DND-41 (cell line): ENCODE results near the gene CDT1.
A peak's percentile ranks its signal among the peaks of the same experiment; 100 is the strongest.

Experiments
- ATAC-seq: fragments of 200-7000 bp; cut with Tn5 transposase; 3 replicates; pipeline ENCODE4 v1.9.1; 2021; ENCODE audit warnings: low read depth; ENCODE audit not compliant: insufficient read depth
- DNase-seq: peaks from one replicate; pipeline ENCODE4 v3.0.0-alpha.2; 2020
- H2AFZ ChIP-seq: 2 replicates; pipeline ENCODE4 v1.6.0; 2012; ENCODE audit warnings: low read depth, low read length
- H3K27ac ChIP-seq: 2 replicates; pipeline ENCODE4 v1.5.1; 2012; ENCODE audit warnings: low read length, inconsistent platforms
- H3K27me3 ChIP-seq: fragments of 200-600 bp; sonication (generic); 2 replicates; pipeline ENCODE4 v1.6.0; 2012; ENCODE audit warnings: low read length, mild to moderate bottlenecking, inconsistent platforms; ENCODE audit not compliant: insufficient read depth, poor library complexity
- H3K36me3 ChIP-seq: 2 replicates; pipeline ENCODE4 v1.5.1; 2012; ENCODE audit warnings: low read length, inconsistent platforms; ENCODE audit not compliant: insufficient read depth
- H3K4me1 ChIP-seq: 2 replicates; pipeline ENCODE4 v1.5.1; 2012; ENCODE audit warnings: mild to moderate bottlenecking, low read length; ENCODE audit not compliant: insufficient read depth
- H3K4me2 ChIP-seq: 2 replicates; pipeline ENCODE4 v1.6.0; 2012; ENCODE audit warnings: mild to moderate bottlenecking, moderate library complexity, low read length, inconsistent platforms; ENCODE audit not compliant: insufficient read depth
- H3K4me3 ChIP-seq, 2 experiments: fragments of 200-600 bp in 1 of 2; shearing (Covaris generic) in 1 of 2; 2 replicates each; pipeline ENCODE4 v1.5.1; 2012 to 2016; ENCODE audit warnings: inconsistent platforms in 2 of 2, low read length in 2 of 2, mild to moderate bottlenecking in 2 of 2, low read depth in 1 of 2, moderate library complexity in 1 of 2
- H3K79me2 ChIP-seq: 2 replicates; pipeline ENCODE4 v1.6.0; 2012; ENCODE audit warnings: low read length, inconsistent platforms; ENCODE audit not compliant: insufficient read depth
- H3K9ac ChIP-seq: 2 replicates; pipeline ENCODE4 v1.6.0; 2012; ENCODE audit warnings: low read depth, mild to moderate bottlenecking, inconsistent platforms, low read length, moderate library complexity
- H3K9me3 ChIP-seq: 2 replicates; pipeline ENCODE4 v1.5.1; 2012; ENCODE audit warnings: low read length, moderate library complexity, mild to moderate bottlenecking, inconsistent platforms; ENCODE audit not compliant: insufficient read depth, severe bottlenecking
- H4K20me1 ChIP-seq: 2 replicates; pipeline ENCODE4 v1.6.0; 2012; ENCODE audit warnings: low read length; ENCODE audit not compliant: insufficient read depth
- EZH2 ChIP-seq: IDR thresholded peaks from 3 replicates; pipeline ENCODE4 v1.6.1; 2012; ENCODE audit warnings: borderline replicate concordance, low read depth, mild to moderate bottlenecking, moderate library complexity, low read length, inconsistent platforms; ENCODE audit not compliant: severe bottlenecking
- TF ChIP-seq, protein P1 (sequence below): IDR thresholded peaks from 2 replicates; pipeline ENCODE4 v1.5.1; 2012; ENCODE audit warnings: borderline replicate concordance, low read length, moderate library complexity, mild to moderate bottlenecking; ENCODE audit not compliant: poor library complexity, severe bottlenecking; ENCODE audit errors: extremely low read depth

The CDT1 gene

DNA sequence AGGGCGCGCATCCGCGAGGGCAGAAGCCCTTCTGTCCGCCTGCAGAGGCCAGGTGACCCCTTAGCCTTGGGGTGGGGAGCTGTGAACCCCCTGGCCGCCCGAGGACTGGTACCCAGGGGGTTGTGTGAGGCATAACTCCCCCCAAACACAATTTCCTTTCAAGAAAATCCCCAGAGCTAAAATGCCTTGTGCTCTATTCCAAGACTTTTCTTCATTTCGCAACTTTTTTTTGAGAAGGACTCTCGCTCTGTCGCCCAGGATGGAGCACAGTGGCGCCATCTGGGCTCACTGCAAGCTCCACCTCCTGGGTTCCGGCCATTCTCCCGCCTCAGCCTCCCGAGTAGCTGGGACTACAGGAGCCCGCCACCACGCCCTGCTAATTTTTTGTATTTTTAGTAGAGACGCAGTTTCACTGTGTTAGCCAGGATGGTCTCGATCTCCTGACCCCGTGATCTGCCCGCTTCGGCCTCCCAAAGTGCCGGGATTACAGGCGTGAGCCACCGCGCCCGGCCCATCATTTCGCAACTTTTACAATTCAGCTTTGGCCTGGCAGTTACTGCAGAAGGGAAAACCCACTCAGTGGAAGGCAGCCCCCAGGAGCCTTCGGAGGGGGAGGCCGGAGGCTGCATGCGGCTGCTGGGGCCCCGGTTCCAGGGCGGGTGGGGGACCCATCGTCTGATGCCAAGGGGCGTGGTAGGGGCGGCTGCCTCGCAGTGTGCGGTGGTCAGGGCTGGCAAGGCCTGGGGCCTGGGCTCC lies 9.1 kb downstream of the CDT1 start:
- no peak for ATAC-seq
- H3K27me3 ChIP-seq, result no peaks in the 10 kb centered on the region
- DNase-seq, result peak; percentile 49
- H3K36me3 ChIP-seq, result peaks cover 32% of the 10 kb centered on the region
- peak overlapping the region; percentile 91 to 93; a peak in 3 of 4 replicates for H3K4me3 ChIP-seq
- H2AFZ ChIP-seq, result peak overlapping the region; percentile 81
- H3K9me3 ChIP-seq, result no peaks in the 10 kb centered on the region
- no peak for TF ChIP-seq EZH2
- TF ChIP-seq, protein P1, sequence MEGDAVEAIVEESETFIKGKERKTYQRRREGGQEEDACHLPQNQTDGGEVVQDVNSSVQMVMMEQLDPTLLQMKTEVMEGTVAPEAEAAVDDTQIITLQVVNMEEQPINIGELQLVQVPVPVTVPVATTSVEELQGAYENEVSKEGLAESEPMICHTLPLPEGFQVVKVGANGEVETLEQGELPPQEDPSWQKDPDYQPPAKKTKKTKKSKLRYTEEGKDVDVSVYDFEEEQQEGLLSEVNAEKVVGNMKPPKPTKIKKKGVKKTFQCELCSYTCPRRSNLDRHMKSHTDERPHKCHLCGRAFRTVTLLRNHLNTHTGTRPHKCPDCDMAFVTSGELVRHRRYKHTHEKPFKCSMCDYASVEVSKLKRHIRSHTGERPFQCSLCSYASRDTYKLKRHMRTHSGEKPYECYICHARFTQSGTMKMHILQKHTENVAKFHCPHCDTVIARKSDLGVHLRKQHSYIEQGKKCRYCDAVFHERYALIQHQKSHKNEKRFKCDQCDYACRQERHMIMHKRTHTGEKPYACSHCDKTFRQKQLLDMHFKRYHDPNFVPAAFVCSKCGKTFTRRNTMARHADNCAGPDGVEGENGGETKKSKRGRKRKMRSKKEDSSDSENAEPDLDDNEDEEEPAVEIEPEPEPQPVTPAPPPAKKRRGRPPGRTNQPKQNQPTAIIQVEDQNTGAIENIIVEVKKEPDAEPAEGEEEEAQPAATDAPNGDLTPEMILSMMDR, result peak; percentile 42
- H3K79me2 ChIP-seq, result peaks cover 42% of the 10 kb centered on the region
- H3K27ac ChIP-seq, result peak overlapping the region; percentile 88
- peaks cover 45% of the 10 kb centered on the region for H4K20me1 ChIP-seq
- peak overlapping the region; percentile 98 for H3K4me2 ChIP-seq
- H3K4me1 ChIP-seq, result peaks cover 44% of the 10 kb centered on the region
- H3K9ac ChIP-seq, result peak overlapping the region; percentile 84

DNA sequence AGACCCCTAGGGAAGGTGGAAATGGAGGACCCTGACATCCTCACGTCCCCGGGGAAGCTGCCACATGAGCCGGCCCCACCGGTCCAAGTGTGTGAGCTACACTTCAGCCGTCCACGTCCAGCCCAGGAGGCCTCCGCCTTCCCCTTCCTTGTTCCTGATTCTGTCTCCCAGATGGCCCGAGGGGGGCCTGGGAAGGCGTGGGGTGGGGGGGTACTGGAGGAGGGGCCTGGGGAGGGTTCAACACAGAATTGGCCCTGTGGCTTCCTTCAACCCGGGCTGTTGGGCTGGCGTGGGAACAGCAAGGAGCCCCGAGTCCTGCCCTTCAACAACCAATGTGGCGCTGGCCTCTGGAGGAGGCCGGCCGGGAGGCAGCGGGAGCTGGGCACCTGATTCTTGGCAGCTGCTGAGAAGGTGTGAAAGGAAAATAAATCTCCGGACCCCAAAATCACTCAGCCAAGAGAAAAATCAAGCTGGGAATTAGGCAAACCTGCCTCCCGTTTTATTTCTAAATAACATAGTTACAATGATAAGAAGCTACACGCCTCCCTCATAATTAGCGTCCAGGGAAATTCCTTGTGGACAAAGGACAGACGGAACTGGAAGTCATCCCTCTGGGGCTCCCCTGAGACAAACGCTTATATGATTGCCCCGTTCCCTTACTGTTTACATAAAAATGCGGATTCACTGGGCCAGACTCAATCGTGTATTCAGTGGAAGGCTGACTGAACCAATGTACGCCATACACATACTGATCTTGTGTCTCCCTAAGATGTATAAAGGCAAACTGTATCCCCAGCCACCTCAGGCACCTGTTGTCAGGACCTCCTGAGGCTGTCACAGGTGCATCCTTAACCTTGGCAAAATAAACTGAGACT lies 9.9 kb downstream of the CDT1 start:
- no peak overlapping the region; a peak in 1 of 4 replicates for H3K4me3 ChIP-seq
- H3K9ac ChIP-seq, result no peak overlapping the region; the same call in 1 of the 2 replicates
- peaks cover 37% of the 10 kb centered on the region for H4K20me1 ChIP-seq
- H2AFZ ChIP-seq, result no peak overlapping the region
- H3K79me2 ChIP-seq, result peaks cover 34% of the 10 kb centered on the region
- DNase-seq (no peak), ATAC-seq (no peak)
- TF ChIP-seq, protein P1, result no peak
- TF ChIP-seq EZH2, result no peak
- H3K9me3 ChIP-seq, result no peaks in the 10 kb centered on the region
- peak overlapping the region; percentile 98; the same call in 1 of the 2 replicates for H3K4me2 ChIP-seq
- no peak overlapping the region for H3K27ac ChIP-seq
- peaks cover 24% of the 10 kb centered on the region for H3K36me3 ChIP-seq
- H3K4me1 ChIP-seq, result peaks cover 36% of the 10 kb centered on the region
- H3K27me3 ChIP-seq, result no peaks in the 10 kb centered on the region

DNA sequence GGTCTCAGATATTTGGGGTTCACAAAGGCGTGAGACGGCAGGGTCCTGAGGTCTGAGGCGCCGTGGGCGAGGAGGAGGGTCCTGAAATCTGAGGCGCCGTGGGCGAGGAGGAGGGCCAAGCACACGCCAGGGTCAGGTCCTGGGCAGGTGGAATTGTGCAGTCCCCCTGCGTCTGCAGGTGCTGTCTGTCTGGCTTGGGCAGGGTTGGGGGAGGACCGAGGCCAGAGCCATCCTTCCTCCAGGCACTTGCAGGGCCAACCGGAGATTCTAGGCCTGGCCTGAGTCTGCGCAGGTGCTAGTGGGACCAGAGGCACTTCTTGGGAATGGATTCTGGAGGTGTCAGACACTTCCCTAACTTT lies 10.5 kb downstream of the CDT1 start:
- H3K27me3 ChIP-seq, result no peaks in the 10 kb centered on the region
- peaks cover 32% of the 10 kb centered on the region for H3K4me1 ChIP-seq
- no peaks in the 10 kb centered on the region for H3K9me3 ChIP-seq
- no peak overlapping the region for H3K9ac ChIP-seq
- peaks cover 18% of the 10 kb centered on the region for H3K36me3 ChIP-seq
- no peak overlapping the region for H3K4me3 ChIP-seq
- no peak overlapping the region for H2AFZ ChIP-seq
- H3K79me2 ChIP-seq, result peaks cover 30% of the 10 kb centered on the region
- ATAC-seq, result no peak
- peak; percentile 10 for DNase-seq
- no peak overlapping the region for H3K27ac ChIP-seq
- peaks cover 32% of the 10 kb centered on the region for H4K20me1 ChIP-seq
- TF ChIP-seq EZH2, result no peak
- TF ChIP-seq, protein P1, result no peak
- H3K4me2 ChIP-seq, result no peak overlapping the region
